GM21786 (cell line): ENCODE data around the gene HAP1.
"Not testable (repeated sequence)": the region's sequence is repeated elsewhere in the genome, so short reads cannot be mapped to it uniquely, and the experiment has no call there.

Experiments
- ATAC-seq: cut with Tn5 transposase; IDR thresholded peaks from one replicate; pipeline ENCODE4 v1.9.1; 2021; ENCODE audit not compliant: unreplicated experiment

Gene HAP1

GRCh38 chr17:41728056-41728455, 6.4 kb downstream of the HAP1 start:
- ATAC-seq: no peak

- ATAC-seq: no peak
Measured at GRCh38 chr17:41725134-41725533, 9.3 kb downstream of the HAP1 start.

- ATAC-seq: no peak
Measured at GRCh38 chr17:41724476-41725050, 9.9 kb downstream of the HAP1 start.

GRCh38 chr17:41723801-41724475, 10.5 kb downstream of the HAP1 start:
- no peak for ATAC-seq

- ATAC-seq: no peak
Measured at GRCh38 chr17:41722231-41722630, 12.2 kb downstream of the HAP1 start.

GRCh38 chr17:41718287-41718645, 16.2 kb downstream of the HAP1 start:
- no peak for ATAC-seq

DNA sequence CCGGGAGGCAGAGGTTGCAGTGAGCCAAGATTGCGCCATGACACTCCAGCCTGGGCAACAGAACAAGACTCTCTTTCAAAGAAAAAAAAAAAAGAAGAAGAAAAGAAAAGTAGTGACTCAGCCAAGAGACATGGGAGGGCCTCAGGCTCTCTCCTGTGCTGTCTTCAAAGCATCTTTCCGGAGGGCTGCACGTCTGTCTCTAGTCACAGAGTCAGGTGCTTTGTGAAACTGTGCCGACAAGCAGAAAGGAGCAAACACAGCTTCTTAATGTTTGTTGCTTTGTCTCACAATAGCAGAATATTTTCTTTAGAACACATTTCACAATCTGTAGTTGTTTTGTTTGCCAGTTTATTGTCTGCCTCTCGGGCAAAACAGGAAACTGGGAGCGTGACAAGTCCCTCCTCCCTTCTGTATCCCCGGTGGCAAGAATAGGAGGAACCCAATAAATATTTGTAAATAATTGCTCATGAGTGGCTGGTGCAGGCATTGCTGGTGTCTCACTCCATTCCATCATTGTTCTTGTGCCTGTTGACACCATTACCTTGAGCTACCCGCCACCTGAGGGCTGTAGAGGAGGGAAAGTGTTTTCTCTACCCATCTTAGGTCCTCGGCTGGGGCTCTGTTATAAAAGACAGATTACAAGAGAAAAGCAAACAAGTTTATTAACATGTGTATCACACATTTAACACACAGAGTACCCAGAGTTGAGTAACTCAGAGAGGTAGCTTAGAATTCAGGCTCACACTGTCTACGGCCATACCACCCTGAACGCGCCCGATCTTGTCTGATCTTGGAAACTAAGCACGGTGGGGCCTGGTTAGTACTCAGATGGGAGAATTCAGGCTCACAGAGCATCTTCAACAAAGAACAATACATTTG, 16.8 kb downstream of the HAP1 start:
- no peak for ATAC-seq

- ATAC-seq: no peak
Measured at GRCh38 chr17:41711669-41712400, 22.6 kb downstream of the HAP1 start, which contains the start of gene GAST. TSS of gene GAST (plus strand) at chr17:41712331. CDS start at chr17:41715437, 3,106 bp downstream.

DNA sequence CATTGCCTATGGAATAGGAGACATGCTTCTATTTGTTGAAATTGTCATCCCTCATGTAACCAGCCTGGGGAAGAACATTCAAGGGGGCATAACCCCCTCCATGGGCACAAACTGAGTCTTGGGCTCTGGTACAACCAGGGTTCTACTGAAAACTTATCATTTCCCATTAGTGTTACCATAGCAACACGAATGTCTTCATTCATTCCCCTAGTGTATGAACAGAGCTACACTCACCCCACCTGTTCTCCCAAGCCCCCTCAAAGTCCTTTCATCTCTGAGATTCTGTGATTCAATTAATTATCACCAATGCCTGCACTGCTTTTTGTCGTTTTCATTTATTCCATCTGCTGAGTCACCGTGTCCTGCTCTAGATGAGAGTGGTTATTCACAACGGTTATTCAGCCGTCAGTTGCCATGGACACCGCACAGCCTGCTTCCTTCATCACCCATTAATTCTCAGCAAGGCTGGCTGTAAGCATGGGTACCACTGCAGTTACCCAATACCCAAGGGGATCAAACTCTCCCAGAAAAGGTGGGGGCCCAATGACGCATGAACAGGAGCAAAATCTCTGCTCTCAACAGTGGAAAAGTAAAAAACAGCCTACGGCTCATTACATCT, 23.9 kb downstream of the HAP1 start:
- no peak for ATAC-seq

DNA sequence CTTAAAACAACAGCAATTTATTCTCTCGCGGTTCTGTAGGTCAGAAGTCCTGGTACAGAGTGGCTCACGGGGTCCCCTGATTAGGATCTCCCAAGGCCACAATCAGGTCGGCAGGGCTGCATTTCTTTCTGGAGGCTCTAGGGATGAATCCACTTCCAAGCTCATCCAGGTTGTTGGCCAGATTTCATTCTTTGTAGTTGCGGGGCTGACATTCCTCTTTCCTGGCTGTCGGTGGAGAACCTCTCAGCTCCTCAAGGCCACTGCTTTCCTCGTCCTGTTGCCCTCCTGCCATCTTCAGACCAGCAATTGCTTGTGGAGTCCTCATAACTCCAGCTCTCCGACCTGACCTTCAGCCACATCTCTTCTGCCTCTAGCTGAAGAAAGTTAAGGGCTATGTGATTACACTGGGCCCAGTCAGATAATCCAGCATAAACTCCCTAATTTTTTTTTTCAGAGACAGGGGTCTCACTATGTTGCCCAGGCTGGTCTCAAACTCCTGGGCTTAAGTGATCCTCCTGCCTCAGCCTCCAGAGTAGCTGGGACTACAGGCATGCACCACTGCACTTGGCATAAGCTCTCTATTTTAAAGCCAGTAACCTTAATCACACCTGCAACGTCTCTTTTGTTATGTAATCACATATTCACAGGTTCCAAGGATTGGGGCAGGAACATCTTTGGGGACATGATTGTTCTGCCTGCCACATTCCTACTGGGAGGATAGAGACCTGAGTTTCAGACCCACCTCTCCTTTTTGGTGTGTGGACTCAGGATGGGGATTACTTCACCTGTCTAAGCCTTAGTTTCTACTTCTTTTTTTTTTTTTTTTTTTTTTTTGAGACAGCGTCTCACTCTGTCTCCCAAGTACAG, 26.4 kb downstream of the HAP1 start:
- ATAC-seq: no peak

DNA sequence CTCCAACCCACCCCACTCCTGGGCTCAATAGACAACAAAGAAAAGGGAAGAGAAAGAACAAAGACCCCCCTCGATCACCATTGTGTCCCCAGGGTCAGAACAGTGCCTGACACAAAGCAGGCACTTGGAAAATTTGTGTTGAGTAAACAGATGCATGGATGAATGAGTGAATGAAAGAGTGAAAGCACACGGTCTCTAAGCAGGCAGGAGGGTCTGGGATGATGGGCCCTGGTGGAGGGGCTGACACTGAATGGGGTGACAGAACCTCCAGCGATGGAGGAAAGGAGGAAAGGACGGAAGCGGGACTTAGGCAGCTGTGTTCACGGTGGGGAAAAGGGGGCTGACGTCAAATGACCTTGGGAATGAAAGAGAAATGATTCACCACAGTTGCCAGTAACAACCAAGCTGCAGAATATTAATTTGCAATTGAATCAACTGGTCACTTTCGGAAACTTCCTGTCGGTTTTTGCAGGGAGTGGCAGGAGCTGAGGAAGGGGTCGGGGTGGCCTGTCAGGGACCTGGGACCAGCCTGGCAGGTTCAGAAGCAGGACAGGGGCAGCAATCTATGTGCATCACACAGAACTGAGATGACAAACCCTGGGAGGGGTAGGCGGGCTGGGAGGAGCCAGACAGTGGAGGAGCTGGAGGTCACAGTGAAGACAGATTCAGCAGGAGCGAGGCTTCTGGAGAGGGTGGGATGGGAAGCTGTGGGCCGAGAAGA, 29.0 kb downstream of the HAP1 start:
- no peak for ATAC-seq

DNA sequence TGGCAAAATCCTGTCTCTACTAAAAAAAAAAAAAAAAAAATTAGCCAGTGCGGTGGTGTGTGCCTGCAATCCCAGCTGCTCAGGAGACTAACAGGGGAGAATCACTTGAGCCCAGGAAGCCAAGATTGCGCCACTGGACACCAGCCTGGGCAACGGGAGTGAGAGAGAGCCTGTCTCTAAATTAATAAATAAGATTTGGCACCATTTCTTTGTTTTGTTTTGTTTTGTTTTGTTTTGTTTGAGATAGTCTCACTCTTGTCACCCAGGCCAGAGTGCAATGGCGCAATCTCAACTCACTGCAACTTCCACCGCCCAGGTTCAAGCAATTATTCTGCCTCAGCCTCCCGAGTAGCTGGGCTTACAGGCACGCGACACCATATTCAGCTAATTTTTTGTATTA, 31.7 kb downstream of the HAP1 start:
- ATAC-seq: no peak

GRCh38 chr17:41700843-41701242, 33.6 kb downstream of the HAP1 start:
- ATAC-seq: not testable (repeated sequence)

- no peak for ATAC-seq
Measured at GRCh38 chr17:41697122-41697962, 37.1 kb downstream of the HAP1 start.

- no peak for ATAC-seq
Measured at GRCh38 chr17:41695954-41696757, 38.3 kb downstream of the HAP1 start.

DNA sequence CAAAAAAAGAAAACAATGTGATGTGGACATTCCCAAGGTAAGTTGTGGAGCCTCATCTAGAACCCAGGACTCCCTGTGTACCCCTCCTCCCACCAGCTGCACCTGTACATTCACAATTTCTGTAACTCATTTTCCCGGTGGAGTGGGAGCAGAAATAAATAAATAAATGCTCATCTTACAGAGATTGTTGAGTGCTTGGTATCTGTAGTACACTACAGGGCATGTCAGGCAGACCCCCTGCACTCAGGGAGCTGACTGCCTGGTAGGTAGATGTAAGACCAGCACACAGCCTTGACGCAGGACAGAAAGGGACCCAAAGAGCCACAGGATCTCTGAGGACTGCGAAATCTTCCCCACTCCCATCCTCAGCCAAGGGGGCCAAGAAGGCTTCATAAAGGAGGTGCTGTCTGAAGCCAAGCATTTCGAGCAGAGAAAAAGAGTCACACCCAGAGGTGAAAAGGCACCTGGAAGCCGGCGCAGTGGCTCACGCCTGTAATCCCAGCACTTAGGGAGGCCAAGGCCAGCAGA, 39.2 kb downstream of the HAP1 start:
- ATAC-seq: no peak
